NCI-H2107 treated with DMSO at 0.1 percent for 48 hours (cell line): Measurements from ENCODE around the gene ARHGEF12.

ENCODE experiments used
- DNase-seq: peaks from one replicate; lab custom pipeline; 2025; ENCODE audit not compliant: unreplicated experiment; lab: John Stamatoyannopoulos, UW

The ARHGEF12 gene

GRCh38 chr11:120386318-120386717, 50.1 kb downstream of the ARHGEF12 start:
- no peak for DNase-seq

- DNase-seq = no peak
Measured at GRCh38 chr11:120386774-120387371, 50.7 kb downstream of the ARHGEF12 start.

- DNase-seq = no peak
Measured at GRCh38 chr11:120388261-120388660, 52.0 kb downstream of the ARHGEF12 start.

- DNase-seq = no peak
Measured at GRCh38 chr11:120389693-120390584, 53.7 kb downstream of the ARHGEF12 start.

GRCh38 chr11:120390585-120390922, 54.3 kb downstream of the ARHGEF12 start:
- DNase-seq = no peak

- DNase-seq = no peak
Measured at GRCh38 chr11:120391292-120391691, 55.1 kb downstream of the ARHGEF12 start.

GRCh38 chr11:120391854-120392253, 55.6 kb downstream of the ARHGEF12 start:
- no peak for DNase-seq

- DNase-seq = no peak
Measured at GRCh38 chr11:120392314-120392713, 56.1 kb downstream of the ARHGEF12 start.

GRCh38 chr11:120392793-120393192, 56.6 kb downstream of the ARHGEF12 start:
- no peak for DNase-seq

- no peak for DNase-seq
Measured at GRCh38 chr11:120394119-120394518, 57.9 kb downstream of the ARHGEF12 start.

GRCh38 chr11:120395778-120396177, 59.6 kb downstream of the ARHGEF12 start:
- no peak for DNase-seq

GRCh38 chr11:120398132-120398531, 61.9 kb downstream of the ARHGEF12 start:
- no peak for DNase-seq

- DNase-seq = peak; percentile 7
Measured at GRCh38 chr11:120399307-120399706, 63.1 kb downstream of the ARHGEF12 start.

GRCh38 chr11:120400564-120401364, 64.6 kb downstream of the ARHGEF12 start:
- no peak for DNase-seq

GRCh38 chr11:120401506-120401905, 65.3 kb downstream of the ARHGEF12 start:
- DNase-seq = no peak

- DNase-seq = no peak
Measured at GRCh38 chr11:120403966-120404365, 67.8 kb downstream of the ARHGEF12 start.

- DNase-seq = no peak
Measured at GRCh38 chr11:120404495-120404894, 68.3 kb downstream of the ARHGEF12 start.

- no peak for DNase-seq
Measured at GRCh38 chr11:120409655-120410054, 73.4 kb downstream of the ARHGEF12 start.

- DNase-seq = no peak
Measured at GRCh38 chr11:120410622-120411380, 74.6 kb downstream of the ARHGEF12 start.

- DNase-seq = no peak
Measured at GRCh38 chr11:120413480-120413879, 77.3 kb downstream of the ARHGEF12 start.

GRCh38 chr11:120420572-120420971, 84.4 kb downstream of the ARHGEF12 start:
- no peak for DNase-seq
